Measurements from ENCODE around the gene CCDC85B. TPM values are rescaled to one million over a fixed set of nuclear protein-coding genes. Genes with fewer than 3 reads are reported as not detected.

Gene CCDC85B
- total and polyA plus RNA-seq, 2 experiments from 2014 or later, result 15.1 to 41.6 TPM

- Histone ChIP-seq H3K27ac (peak overlapping the region; percentile 99), H4K20me1 (ENCODE audit: insufficient read depth, poor library complexity, severe bottlenecking) (peaks cover 38% of the 10 kb centered on the region), H3K36me3 (replicated peaks; ENCODE audit: insufficient read depth, low read depth) (no peaks in the 10 kb centered on the region), H3K4me1 (ENCODE audit: insufficient read depth) (peaks cover 38% of the 10 kb centered on the region), H3K79me2 (peaks cover 50% of the 10 kb centered on the region), H3K9me3 (ENCODE audit: low read depth) (no peaks in the 10 kb centered on the region), H3K27me3 (no peaks in the 10 kb centered on the region), H3K4me2 (peak overlapping the region; percentile 92), H3K9me2 (replicated peaks; ENCODE audit: insufficient read depth) (no peaks in the 10 kb centered on the region), H2AFZ (peak overlapping the region; percentile 26), H3K4me3 (peak overlapping the region; percentile 95)
- no peak for TF ChIP-seq EZH2phosphoT487 (IDR thresholded peaks at IDR 0.05; ENCODE audit: low read depth, severe bottlenecking, unreplicated experiment)
- no peak for TF ChIP-seq CTCF (IDR thresholded peaks at IDR 0.05; ENCODE audit: poor library complexity)
- TF ChIP-seq EZH2 (IDR thresholded peaks at IDR 0.05; ENCODE audit: borderline replicate concordance), result no peak
- 2% methylated on average over 50 of the region's 57 CpGs for WGBS (ENCODE audit: low lambda C conversion rate, missing lambda C conversion rate)
- DNase-seq (ENCODE audit: low spot score), result peak; percentile 84
These were observed 33.6 kb upstream of the CCDC85B start for GRCh38 chr11:65856689-65857499.

GRCh38 chr11:65857500-65857852 lies 33.0 kb upstream of the CCDC85B start:
- no peaks in the 10 kb centered on the region for H3K36me3 ChIP-seq (replicated peaks; ENCODE audit: insufficient read depth, low read depth)
- H3K9me2 ChIP-seq (replicated peaks; ENCODE audit: insufficient read depth), result no peaks in the 10 kb centered on the region
- TF ChIP-seq EZH2 (IDR thresholded peaks at IDR 0.05; ENCODE audit: borderline replicate concordance), result no peak
- TF ChIP-seq CTCF (IDR thresholded peaks at IDR 0.05; ENCODE audit: poor library complexity), result no peak
- no peak for TF ChIP-seq EZH2phosphoT487 (IDR thresholded peaks at IDR 0.05; ENCODE audit: low read depth, severe bottlenecking, unreplicated experiment)
- H2AFZ ChIP-seq, result peak overlapping the region; percentile 26
- peak overlapping the region; percentile 95 for H3K4me3 ChIP-seq
- DNase-seq (ENCODE audit: low spot score), result no peak
- WGBS (ENCODE audit: low lambda C conversion rate, missing lambda C conversion rate), result 0% methylated on average over 10 of the region's 49 CpGs
- H4K20me1 ChIP-seq (ENCODE audit: insufficient read depth, poor library complexity, severe bottlenecking), result peaks cover 38% of the 10 kb centered on the region
- peaks cover 38% of the 10 kb centered on the region for H3K4me1 ChIP-seq (ENCODE audit: insufficient read depth)
- H3K27me3 ChIP-seq, result no peaks in the 10 kb centered on the region
- H3K27ac ChIP-seq, result peak overlapping the region; percentile 99
- no peaks in the 10 kb centered on the region for H3K9me3 ChIP-seq (ENCODE audit: low read depth)
- peak overlapping the region; percentile 92 for H3K4me2 ChIP-seq
- H3K79me2 ChIP-seq, result peaks cover 55% of the 10 kb centered on the region

- DNase-seq (ENCODE audit: low spot score), result peak; percentile 99
- Histone ChIP-seq H3K9me2 (replicated peaks; ENCODE audit: insufficient read depth) (no peaks in the 10 kb centered on the region), H3K27me3 (no peaks in the 10 kb centered on the region), H2AFZ (peak within 1 kb of the TSS; percentile 26), H3K4me3 (peak within 1 kb of the TSS; percentile 95), H3K4me2 (peak within 1 kb of the TSS; percentile 92), H4K20me1 (ENCODE audit: insufficient read depth, poor library complexity, severe bottlenecking) (peaks cover 35% of the 10 kb centered on the region), H3K79me2 (peaks cover 59% of the 10 kb centered on the region), H3K36me3 (replicated peaks; ENCODE audit: insufficient read depth, low read depth) (no peaks in the 10 kb centered on the region), H3K27ac (peak within 1 kb of the TSS; percentile 99), H3K9me3 (ENCODE audit: low read depth) (no peaks in the 10 kb centered on the region), H3K4me1 (ENCODE audit: insufficient read depth) (peaks cover 34% of the 10 kb centered on the region)
- no peak for TF ChIP-seq EZH2 (IDR thresholded peaks at IDR 0.05; ENCODE audit: borderline replicate concordance)
- no peak for TF ChIP-seq CTCF (IDR thresholded peaks at IDR 0.05; ENCODE audit: poor library complexity)
- TF ChIP-seq EZH2phosphoT487 (IDR thresholded peaks at IDR 0.05; ENCODE audit: low read depth, severe bottlenecking, unreplicated experiment), result no peak
- 1% methylated on average over 70 of the region's 92 CpGs for WGBS (ENCODE audit: low lambda C conversion rate, missing lambda C conversion rate)
These were observed 32.4 kb upstream of the CCDC85B start, which contains the start of gene CFL1 for GRCh38 chr11:65857853-65858680. Gene CFL1, minus strand, starts transcription at chr11:65858180. Its CDS starts 81 bp downstream, at chr11:65858099.
